Right kidney (tissue), 1 donor: Measurements from ENCODE around the gene BCKDHB.

Source experiments
- DNase-seq: peaks from one replicate; pipeline ENCODE4 v3.0.0-alpha.2; 2016

Gene BCKDHB

DNA sequence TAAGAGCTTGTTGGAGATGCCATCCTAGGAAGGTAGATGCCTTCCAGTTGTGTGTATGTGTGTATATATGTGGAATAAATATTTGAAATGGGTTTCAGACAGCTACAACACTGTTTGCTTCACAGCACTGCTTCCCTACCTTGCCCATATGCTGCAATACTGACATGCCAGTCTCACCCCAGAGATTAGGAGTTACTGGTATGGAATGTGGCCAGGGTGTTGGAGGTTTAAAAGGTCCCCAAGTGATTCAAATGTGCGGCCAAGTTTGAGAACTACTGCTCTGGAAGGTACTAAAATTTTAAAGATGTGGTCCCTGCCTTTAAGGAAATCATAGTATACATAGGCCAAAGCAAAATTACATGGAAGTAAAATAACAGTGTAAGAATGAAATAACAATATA lies 39.5 kb downstream of the BCKDHB start:
- DNase-seq, result no peak

DNA sequence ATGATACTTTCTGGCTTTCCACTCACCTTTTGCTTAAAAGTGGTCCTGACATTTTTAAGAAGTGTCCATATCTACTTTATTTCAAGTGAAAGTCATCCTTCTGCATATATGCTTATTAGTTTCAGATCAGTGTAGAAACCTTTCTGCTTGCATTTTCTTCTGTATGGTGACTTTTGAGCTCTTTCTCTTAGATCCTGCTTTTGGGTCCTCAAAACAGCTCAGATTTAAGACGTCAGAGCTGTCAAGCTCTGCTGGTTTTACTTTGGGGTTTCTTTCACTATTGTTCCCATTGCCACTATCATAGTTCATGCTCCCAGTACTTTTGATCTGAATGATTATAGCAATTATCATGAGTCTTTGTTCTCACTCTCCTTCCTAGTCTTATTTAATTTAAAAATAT lies 41.7 kb downstream of the BCKDHB start:
- no peak for DNase-seq

DNA sequence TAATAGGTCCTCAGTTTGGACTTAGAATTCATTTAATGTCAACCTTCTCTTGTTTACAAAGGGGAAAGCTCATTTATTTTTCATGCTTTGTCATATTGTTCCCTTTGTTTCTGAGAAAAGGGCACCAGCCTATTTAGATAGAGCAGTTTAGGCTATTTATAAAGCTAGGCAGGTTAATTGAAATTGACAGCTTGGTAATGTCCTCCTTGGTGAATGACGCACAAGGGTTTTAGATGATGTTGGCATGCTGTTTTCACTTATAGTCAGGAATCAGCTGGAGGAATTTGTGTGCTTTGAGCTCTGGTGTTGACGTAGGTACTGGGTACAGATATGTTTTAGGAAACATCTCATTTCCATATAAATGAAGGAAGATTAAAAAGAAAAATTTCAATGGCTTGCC lies 45.2 kb downstream of the BCKDHB start:
- DNase-seq, result no peak

DNA sequence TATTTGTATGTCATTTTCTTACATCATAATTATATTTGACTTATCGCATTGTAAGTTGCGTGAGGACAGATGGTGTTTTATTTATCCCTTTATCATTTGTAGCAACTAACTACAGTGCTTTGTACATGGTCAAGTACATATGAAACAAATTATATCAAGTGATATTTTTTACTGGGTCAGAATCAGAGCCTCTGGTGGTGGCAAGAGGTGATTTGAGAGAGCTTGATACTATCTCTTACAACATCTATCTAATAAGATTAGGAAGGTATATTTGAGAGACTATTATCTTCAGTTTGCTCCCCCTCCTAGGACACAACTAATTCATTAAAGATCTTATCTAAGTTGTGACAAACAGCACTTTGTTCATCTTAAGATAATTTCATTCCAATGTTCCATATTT lies 47.7 kb downstream of the BCKDHB start:
- DNase-seq, result no peak

DNA sequence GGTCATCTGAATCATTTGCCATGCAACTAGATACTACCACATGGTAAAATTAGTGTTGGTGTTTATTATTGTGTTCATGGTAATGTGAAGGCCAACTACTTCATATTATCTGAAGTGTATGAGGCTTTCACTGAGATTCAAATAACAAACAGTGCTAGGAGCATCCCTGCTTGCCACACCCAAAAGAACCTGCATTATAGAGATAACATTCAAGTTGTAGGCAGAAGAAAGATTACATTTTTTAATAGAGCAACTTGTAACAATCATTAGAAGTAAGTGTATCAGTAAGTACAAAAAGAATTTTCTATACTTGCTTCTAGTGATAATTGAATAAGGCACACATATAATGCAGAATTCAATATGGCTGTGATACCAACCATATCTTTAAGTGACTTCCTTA lies 49.8 kb downstream of the BCKDHB start:
- DNase-seq, result no peak

DNA sequence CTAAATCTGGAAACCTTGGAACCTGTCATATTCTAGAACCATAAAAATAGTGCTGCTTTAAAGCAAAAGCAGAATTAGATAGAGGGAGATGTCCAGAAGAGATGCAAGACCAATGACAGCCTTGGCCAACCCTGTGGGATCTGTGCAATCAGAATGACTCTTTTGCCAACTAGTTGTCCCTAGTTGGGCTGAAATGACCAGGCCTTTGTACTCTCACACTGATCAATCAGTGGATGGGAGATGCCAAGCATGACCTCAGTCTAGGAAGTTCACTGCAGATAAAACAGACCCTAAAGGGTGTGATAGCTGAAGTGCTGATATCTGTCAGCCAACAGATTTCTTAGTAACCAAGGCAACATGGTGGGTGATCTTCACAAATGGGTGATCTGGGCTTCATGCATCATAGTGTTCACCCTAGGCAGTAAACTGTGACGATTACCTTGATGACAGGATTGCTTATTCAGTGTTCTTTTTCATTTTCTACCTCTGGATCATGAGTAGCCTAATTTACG lies 52.1 kb downstream of the BCKDHB start:
- DNase-seq, result no peak

DNA sequence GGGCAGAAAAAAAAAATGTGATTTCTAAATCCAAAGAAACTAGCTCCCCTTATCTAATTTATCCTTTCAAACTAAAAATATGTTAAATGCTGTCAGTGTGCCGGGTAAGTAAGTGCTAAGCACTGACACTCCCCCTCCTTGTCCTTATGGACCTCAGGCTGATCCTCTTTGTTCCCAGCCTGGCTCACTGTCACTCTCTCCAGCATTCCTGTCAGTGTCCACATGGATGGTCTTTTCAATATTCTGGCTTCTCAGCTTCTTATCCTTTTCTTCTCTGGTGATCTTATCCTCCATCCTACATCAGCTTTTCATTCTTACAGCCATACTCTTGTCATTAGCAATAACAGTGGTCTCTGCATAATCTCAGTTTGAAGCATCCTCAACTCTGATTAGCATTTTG lies 55.0 kb downstream of the BCKDHB start:
- no peak for DNase-seq

DNA sequence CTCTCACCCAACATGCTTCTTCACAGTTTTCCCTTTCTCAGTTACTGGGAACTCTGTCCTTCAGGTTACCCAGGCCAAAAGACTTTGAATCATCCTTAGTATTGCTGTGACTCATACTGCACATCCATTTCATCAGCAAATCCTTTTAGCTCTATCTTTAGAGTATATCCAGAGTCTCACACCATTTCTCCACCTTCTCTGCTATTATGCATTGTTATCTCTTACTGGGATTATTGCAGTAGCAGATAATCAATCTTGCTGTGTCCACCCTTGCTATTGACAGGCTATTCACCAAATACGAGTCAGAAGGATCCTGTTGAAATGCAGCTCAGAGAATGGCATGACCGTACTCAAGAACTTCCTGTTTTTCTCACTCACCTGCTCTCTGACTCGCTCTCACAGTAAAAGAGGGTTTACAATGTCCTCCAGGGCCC lies 57.3 kb downstream of the BCKDHB start:
- DNase-seq, result no peak

DNA sequence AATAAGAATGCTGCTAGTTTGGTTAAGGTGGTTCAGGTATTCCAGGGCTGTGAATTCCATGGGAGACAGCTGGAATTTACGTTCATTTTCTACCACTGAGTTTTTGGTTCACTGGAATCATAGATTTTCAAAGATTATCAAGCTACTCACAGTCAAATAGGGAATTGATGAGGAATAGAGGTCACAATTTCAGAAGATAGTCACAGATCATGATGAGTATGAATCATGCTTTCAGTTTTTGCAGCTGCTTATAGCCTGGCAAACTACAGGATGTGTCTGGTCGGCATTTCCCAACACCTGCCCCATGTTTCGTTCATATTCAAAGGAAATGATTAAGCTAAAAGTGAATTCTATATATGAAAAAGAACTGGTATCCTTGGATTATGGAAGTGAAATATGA lies 58.7 kb downstream of the BCKDHB start:
- DNase-seq, result no peak

DNA sequence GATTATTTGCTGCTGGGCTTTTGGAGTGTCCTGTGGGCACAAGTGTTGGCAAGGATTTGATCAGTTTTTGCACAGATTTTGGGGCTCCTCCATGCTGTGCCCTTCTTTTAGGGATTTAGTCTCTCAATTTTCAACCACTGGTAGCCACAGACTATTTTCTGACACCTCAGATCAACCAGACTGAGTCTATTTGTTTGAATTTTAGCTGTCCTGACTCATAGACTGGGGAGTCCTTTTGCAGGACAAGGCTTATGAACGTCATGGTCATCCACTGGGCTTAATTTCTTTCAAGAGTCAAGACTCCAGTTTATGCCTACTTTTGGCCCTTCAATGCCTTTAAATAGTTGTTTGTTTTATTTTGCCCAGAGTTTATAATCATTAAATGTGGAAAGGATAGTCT lies 59.3 kb downstream of the BCKDHB start:
- DNase-seq, result no peak

DNA sequence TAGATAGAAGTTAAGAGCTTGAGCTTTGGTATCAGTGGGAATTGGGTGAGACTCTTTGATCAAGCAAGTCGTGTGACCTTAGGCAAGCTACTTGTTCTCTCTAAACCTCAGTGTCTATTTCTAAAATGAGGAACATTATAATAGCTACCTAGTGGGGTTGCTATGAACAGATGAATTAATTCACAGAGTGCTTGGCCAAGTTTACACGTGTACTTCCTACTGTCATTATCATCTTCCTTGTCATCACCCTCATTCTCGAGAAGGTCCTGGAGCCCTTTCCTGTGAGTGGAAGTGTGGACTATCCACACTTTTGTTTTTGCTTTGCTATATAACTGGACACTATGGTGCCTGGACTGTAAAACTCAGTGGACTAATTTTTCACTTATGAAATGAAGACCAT lies 64.0 kb downstream of the BCKDHB start:
- DNase-seq, result no peak

DNA sequence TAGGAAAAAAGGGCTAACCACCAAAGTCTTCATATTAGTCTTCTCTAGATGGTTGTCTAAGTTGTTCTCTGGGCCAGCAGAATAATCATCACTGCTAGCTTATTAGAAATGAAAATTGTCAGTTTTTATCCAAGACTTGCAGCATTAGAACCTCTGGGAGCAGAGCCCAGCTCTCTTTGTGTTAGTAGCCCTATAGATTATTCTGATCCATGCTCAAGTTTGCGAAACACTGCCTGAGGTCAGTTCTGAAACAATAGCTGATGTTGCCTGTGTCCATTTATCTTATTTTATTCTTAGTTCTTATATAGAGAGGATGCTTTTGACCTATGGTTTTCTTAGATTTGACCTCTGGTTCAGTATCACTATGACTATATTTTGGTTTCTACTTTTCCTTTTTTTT lies 66.9 kb downstream of the BCKDHB start:
- no peak for DNase-seq

DNA sequence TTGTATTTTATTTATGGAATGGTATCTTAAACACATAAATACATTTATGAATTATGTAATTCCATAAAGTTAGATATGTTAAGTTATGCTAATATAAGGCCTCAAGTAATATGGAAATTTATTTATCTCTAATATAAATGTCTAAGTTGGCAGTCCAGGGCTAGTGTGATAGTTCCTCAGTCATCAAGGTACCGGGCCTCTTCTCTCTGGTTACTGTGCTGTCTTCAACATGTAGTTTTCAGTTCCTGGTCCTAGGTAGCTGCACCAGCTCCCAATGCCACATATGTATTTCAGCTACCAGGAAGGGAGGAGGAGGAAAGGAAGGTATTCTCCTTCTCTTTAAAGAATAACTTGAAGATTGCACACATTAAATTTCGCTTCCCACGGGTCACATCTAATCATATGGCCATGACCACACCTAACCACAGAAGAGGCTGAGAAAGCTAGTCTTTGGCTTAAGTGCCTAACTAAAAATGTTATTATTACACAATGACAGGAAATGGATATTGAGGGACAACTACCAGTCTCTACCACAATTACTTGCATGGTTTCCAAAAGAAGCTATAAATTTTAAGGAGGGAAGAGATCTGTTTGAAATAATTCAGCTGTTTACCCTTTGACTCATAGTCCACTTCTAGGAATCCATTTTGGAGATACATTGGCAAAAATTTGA lies 68.6 kb downstream of the BCKDHB start:
- DNase-seq, result no peak

DNA sequence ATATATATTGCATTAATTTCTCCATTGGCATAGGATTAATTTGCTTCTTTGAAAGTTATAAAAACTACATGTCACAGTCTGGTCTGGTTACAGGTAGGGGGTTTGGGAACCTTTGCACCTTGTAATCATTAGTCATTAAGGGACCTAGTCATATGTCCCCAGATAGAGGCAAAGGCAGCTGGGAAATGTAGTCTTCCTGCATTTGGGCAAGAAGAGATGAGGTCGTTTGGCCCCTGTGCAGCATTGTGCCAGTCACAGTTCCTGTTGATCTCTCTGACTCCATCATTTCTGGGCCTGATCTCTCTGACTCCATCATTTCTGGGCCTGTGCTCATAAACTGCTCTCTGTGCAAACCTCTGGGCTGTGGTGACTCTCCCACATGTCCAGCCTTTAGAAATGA lies 73.2 kb downstream of the BCKDHB start:
- no peak for DNase-seq

DNA sequence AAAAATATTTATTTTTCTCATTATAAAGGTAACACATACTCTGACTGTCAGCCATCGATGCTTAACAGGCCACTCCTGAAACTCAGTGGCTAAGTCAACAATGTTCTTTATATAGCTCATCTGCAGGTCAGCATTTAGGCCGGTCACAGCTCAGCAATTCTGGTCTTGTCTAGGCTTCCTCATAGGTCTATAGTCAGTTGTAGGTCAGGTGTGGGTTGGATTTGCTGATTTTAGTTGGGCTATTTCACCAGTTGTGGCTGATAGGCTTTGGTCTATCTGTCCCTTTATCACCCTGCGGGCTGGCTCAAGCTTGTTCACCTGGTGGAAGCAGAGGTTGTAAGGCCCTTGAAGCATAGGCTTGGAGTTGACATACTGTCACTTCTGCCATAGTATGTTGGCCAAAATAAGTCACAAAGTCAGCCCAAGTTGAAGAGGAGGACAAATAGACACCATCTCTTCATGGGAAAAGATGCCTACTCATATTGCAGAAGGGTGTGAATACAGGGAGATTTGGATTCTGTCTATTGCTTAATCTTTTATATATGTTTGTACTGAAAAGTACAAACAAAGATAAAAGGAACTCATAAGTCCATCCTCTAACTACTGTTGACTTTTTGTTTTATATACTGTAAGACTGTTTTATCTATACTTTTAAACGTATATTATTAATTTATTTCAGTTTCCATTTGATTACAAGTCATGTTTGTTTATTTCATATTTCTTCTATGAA lies 75.0 kb downstream of the BCKDHB start:
- no peak for DNase-seq

DNA sequence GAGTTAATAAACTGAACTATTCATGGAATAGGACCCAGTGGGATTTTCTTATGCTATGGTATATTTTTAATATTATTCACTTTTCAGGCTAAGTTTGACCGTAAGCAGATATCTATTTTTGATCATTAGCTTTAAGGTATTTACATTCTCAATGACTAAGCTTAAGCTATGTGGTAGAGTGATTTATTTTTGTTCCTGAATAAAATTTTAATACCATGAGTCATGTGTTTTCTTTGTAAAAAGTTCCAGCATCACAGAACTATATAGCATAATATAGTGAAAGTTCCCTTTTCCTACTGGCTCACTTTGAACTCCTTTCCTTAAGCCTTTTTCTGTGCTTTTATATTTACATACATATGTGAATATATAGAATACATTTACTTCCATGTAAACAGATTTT lies 75.8 kb downstream of the BCKDHB start:
- no peak for DNase-seq

DNA sequence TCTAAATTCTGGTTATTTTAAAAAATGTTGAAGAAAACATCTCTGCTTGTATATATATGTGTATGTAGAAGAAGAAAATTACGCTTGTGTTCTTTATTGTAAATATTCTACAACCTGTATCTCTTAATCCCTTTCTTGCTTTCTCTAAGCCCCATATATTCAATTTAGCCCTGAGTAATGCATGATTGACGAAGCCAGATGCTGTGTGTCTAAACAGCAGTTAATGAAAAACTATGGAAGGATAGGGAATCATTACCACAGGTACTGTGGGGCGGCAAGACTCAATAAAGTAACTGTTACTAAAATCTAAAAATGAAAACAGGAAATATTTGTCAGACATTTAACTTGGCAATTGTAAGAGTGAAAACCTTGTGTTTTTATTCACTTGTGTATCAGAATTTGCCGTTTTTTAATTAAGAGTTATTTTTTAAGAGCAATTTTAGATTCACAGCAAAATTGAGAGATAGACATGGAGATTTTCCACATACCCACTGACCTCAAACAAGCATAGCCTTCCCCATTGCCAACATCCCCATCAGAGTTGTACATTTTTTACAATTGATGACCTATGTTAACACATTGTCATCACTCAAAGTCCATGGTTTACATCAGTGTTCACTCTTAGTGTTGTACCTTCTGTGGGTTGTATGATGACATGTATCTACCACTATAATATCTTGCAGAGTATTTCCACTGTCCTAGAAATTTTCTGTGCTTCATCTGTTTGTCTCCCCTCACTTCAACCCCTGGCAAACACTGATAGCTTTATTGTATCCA lies 76.7 kb downstream of the BCKDHB start:
- no peak for DNase-seq

DNA sequence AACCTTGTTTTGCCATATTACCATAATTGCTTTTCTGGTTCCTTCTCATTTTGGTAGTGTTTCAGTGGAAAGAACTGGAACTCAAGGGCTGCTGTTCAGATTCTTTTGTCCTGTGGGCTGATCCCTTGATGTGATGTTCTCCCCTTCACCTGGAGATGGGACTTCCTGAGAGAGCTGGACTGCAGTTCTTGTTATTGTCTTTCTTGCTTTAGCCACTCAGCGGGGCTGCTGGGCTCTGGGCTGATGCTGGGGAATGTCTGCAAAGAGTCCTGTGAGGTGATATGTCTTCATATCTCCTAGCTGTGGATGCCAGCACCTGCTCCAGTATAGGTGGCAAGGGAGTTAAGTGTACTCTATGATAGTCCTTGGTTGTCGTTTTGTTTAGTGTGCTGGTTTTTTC lies 79.0 kb downstream of the BCKDHB start:
- DNase-seq, result no peak

DNA sequence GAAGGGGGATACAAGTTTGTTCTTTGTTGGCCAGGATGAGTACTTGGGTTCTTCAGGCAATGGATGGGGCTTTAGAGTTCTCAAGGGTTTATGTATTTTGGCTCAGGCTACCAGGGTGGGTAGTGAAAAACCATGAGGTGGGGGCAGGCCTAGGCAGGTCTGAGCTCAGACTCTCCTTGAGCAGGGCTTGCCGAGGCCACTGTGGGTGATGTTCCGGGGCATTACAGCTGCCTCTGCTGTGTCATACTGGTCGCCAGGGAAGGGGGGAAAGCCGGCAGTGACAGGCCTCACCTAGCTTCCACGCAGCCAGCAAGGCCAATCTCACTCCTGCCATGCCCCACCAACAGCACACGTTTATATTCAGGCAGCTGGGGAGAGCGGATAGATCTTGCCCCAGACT lies 79.6 kb downstream of the BCKDHB start:
- DNase-seq, result no peak

DNA sequence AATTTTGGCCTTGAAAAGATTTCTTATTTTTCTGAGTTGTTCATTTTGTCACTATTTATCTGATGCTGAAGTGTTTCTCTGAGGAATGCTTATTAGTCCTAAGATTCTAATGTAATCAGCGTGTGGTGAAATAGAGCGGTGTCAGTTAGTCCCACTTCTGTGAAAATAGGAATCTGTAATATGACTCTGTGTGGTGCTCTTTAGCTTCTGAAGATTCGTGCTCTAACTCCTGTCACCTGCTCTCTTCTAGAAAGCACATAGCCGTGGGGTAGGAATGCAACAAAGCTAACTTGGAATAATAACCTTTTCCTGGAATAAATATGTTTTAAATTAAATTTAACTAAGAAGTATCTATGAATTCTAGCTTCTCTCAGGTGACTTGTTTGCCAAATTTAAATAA lies 90.4 kb downstream of the BCKDHB start:
- no peak for DNase-seq

DNA sequence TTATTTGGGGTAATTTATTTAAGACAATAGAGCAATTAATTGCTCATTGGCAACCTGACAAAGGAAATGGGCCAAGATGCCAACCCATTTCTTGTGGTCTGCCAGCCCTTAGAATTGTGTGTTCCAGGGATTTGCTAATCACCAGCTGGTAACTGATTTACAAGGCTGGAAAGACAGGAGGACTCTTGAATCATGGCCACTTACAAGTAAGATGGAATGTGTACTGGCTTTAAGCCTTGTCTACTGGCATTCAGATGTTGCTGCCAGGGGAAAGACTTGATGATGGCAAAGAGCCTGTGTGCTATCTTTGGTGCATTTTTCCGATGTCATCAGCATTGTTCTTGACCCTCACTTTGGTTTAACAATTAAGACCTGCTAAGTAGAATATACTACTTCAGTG lies 91.0 kb downstream of the BCKDHB start:
- no peak for DNase-seq

DNA sequence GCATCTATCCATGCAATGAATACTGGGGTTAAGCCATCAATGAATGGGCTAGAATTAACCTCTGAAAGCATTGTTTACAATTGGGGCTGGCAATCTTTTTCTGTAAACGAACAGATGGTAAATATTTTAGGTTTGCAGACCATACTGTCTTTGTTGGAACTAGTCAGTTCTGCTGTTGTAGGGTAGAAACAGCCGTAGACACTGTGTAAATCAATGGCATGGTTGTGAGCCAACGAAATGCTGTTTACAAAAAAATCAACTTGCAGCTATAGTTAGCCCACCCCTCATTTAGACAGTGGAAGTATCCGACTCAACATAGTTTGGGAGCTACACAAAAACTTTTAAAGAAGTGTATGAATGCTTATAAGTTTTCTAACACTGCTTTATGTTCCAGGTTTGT lies 91.5 kb downstream of the BCKDHB start:
- DNase-seq, result no peak

DNA sequence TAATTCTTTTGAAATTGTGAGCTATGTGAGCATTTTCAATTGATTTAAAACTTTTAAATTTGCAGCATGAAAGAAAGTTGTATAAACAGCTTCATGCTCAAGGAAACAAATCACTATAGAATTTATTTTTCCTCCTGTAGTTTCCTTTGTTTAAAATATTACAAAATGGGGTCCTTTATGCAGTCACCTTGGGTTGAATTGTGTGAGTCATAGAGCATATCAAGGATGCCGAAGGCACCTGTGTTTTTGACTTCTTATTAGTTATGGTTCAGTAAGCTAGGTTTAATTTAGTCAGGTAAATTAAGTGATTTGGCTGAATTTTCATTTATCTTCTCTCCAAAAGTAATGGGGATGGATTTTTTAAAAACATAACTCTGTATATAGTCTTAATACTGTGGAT lies 96.8 kb downstream of the BCKDHB start:
- no peak for DNase-seq
